22Rv1 (cell line): Measurements from ENCODE around the gene NRG3.

Experiments
- CTCF ChIP-seq: fragments of 450-650 bp; IDR thresholded peaks from 2 replicates; pipeline ENCODE4 v1.5.1; 2017; ENCODE audit warnings: mild to moderate bottlenecking
- ZFX ChIP-seq: fragments of 450-650 bp; IDR thresholded peaks from 2 replicates; pipeline ENCODE4 v1.6.1; 2017; ENCODE audit warnings: antibody characterized with exemption, borderline replicate concordance

- no peak for TF ChIP-seq CTCF
- TF ChIP-seq ZFX, result no peak
Measured at GRCh38 chr10:82144153-82144552, 269.2 kb downstream of the NRG3 start.
